Neural progenitor cell (in vitro differentiated cells): ENCODE measurements around the gene DQX1. TPM values are rescaled to one million over a fixed set of nuclear protein-coding genes. Genes with fewer than 3 reads are reported as not detected.
"Not testable (repeated sequence)": the region's sequence is repeated elsewhere in the genome, so short reads cannot be mapped to it uniquely, and the experiment has no call there.

Source experiments
- DNase-seq: peaks from one replicate; pipeline ENCODE4 v3.0.0-alpha.2; 2016; ENCODE audit warnings: low spot score
- H2AFZ ChIP-seq: fragments of 200-600 bp; sonication (generic); replicated peaks from 2 replicates; pipeline ENCODE4 v1.6.1; 2016; ENCODE audit warnings: antibody characterized with exemption
- H3F3A ChIP-seq: fragments of 200-600 bp; sonication (generic); 2 replicates; pipeline ENCODE4 v1.6.1; 2016; ENCODE audit warnings: antibody characterized with exemption, low read depth
- H3K27ac ChIP-seq: fragments of 200-600 bp; sonication (generic); 2 replicates; pipeline ENCODE4 v1.5.1; 2016; ENCODE audit warnings: mild to moderate bottlenecking
- H3K27me3 ChIP-seq: fragments of 200-600 bp; sonication (generic); 2 replicates; pipeline ENCODE4 v1.6.1; 2016; ENCODE audit warnings: mild to moderate bottlenecking, moderate library complexity
- H3K36me3 ChIP-seq: fragments of 200-600 bp; sonication (generic); 2 replicates; pipeline ENCODE4 v1.5.1; 2016
- H3K4me1 ChIP-seq: fragments of 200-600 bp; sonication (generic); 2 replicates; pipeline ENCODE4 v1.6.1; 2016; ENCODE audit warnings: mixed run types
- H3K4me2 ChIP-seq: fragments of 200-600 bp; sonication (generic); 2 replicates; pipeline ENCODE4 v1.6.1; 2016
- H3K4me3 ChIP-seq: fragments of 200-600 bp; sonication (generic); 2 replicates; pipeline ENCODE4 v1.5.1; 2016
- H3K79me2 ChIP-seq: fragments of 200-600 bp; sonication (generic); 2 replicates; pipeline ENCODE4 v1.6.1; 2016; ENCODE audit warnings: low read depth
- H3K9ac ChIP-seq: fragments of 200-600 bp; sonication (generic); 2 replicates; pipeline ENCODE4 v1.6.1; 2016
- H3K9me3 ChIP-seq: fragments of 200-600 bp; sonication (generic); 2 replicates; pipeline ENCODE4 v1.5.1; 2016; ENCODE audit warnings: low read depth
- H4K20me1 ChIP-seq: fragments of 200-600 bp; sonication (generic); 2 replicates; pipeline ENCODE4 v1.6.1; 2016; ENCODE audit warnings: low read depth
- H3K27ac Mint-ChIP-seq: 3 replicates; pipeline ENCODE4 v1.8.0; 2021; ENCODE audit warnings: mixed read lengths
- H3K27me3 Mint-ChIP-seq: 2 replicates; pipeline ENCODE4 v1.8.0; 2022; ENCODE audit warnings: low read depth, mild to moderate bottlenecking, inconsistent platforms, moderate library complexity, mixed read lengths; ENCODE audit not compliant: insufficient read depth
- H3K36me3 Mint-ChIP-seq: 3 replicates; pipeline ENCODE4 v1.8.0; 2021; ENCODE audit warnings: mixed read lengths
- H3K4me1 Mint-ChIP-seq: 3 replicates; pipeline ENCODE4 v1.8.0; 2021; ENCODE audit warnings: mixed read lengths
- H3K4me3 Mint-ChIP-seq: 3 replicates; pipeline ENCODE4 v1.8.0; 2021; ENCODE audit warnings: mild to moderate bottlenecking, moderate library complexity, mixed read lengths
- H3K9me3 Mint-ChIP-seq: 3 replicates; pipeline ENCODE4 v1.8.0; 2020; ENCODE audit warnings: mixed read lengths
- EZH2 ChIP-seq: fragments of 200-600 bp; sonication (generic); IDR thresholded peaks from 2 replicates; pipeline ENCODE4 v1.6.1; 2017; ENCODE audit warnings: antibody characterized with exemption, mild to moderate bottlenecking, moderate library complexity
- EZH2phosphoT487 ChIP-seq: fragments of 200-600 bp; sonication (generic); IDR thresholded peaks from 2 replicates; pipeline ENCODE4 v1.6.1; 2017; ENCODE audit warnings: antibody characterized with exemption
- total RNA-seq: library from RNA; depleted of rRNA; stranded (reverse); fragments of >200 nt; gene quantifications from 2 replicates; pipeline ENCODE4 v1.2.3, GENCODE V29; 2015; ENCODE audit warnings: low replicate concordance
- TF ChIP-seq, protein P1 (sequence below): fragments of 200-600 bp; sonication (generic); IDR thresholded peaks from 2 replicates; pipeline ENCODE4 v1.5.1; 2017; ENCODE audit warnings: antibody characterized with exemption, mild to moderate bottlenecking

Gene DQX1
- total RNA-seq, 1 donor from 2014 or later, result 0.11 TPM

DNA sequence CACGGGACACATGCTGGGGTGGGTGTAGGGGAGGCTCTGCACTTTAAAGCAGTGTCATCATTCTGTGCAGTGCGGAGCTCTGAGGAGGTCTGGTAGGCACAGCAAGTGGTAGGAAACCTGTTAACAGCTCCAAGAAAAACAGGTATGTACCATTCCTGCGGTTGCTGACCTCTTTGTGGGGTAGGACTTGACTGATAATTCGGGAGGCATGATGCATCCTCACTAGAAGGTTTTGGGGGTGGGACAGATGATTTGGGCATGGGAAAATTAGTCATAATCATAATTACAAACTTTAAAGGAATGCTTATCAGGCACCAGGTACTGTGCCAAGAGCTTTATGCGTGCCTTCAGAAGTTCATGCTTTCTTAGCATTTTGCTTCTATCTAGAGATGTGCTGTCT is 38.2 kb upstream of the DQX1 start:
- Mint-ChIP-seq H3K4me3 (no peak overlapping the region), H3K36me3 (no peaks in the 10 kb centered on the region), H3K27ac (peak overlapping the region; percentile 55), H3K27me3 (peaks cover 12% of the 10 kb centered on the region), H3K9me3 (no peaks in the 10 kb centered on the region), H3K4me1 (peaks cover 2% of the 10 kb centered on the region)
- H3K4me2 ChIP-seq, result no peak overlapping the region
- H3K4me1 ChIP-seq, result no peaks in the 10 kb centered on the region
- H2AFZ ChIP-seq, result no peak overlapping the region
- H3K36me3 ChIP-seq, result no peaks in the 10 kb centered on the region
- no peaks in the 10 kb centered on the region for H3K79me2 ChIP-seq
- peaks cover 51% of the 10 kb centered on the region for H3K27me3 ChIP-seq
- H3K27ac ChIP-seq, result no peak overlapping the region
- DNase-seq, result no peak
- H3K4me3 ChIP-seq, result no peak overlapping the region
- no peak overlapping the region for H3K9ac ChIP-seq
- H3K9me3 ChIP-seq, result no peaks in the 10 kb centered on the region
- no peaks in the 10 kb centered on the region for H4K20me1 ChIP-seq
- no peaks in the 10 kb centered on the region for H3F3A ChIP-seq
- TF ChIP-seq EZH2, result no peak
- TF ChIP-seq, protein P1, sequence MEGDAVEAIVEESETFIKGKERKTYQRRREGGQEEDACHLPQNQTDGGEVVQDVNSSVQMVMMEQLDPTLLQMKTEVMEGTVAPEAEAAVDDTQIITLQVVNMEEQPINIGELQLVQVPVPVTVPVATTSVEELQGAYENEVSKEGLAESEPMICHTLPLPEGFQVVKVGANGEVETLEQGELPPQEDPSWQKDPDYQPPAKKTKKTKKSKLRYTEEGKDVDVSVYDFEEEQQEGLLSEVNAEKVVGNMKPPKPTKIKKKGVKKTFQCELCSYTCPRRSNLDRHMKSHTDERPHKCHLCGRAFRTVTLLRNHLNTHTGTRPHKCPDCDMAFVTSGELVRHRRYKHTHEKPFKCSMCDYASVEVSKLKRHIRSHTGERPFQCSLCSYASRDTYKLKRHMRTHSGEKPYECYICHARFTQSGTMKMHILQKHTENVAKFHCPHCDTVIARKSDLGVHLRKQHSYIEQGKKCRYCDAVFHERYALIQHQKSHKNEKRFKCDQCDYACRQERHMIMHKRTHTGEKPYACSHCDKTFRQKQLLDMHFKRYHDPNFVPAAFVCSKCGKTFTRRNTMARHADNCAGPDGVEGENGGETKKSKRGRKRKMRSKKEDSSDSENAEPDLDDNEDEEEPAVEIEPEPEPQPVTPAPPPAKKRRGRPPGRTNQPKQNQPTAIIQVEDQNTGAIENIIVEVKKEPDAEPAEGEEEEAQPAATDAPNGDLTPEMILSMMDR, result no peak
- no peak for TF ChIP-seq EZH2phosphoT487

DNA sequence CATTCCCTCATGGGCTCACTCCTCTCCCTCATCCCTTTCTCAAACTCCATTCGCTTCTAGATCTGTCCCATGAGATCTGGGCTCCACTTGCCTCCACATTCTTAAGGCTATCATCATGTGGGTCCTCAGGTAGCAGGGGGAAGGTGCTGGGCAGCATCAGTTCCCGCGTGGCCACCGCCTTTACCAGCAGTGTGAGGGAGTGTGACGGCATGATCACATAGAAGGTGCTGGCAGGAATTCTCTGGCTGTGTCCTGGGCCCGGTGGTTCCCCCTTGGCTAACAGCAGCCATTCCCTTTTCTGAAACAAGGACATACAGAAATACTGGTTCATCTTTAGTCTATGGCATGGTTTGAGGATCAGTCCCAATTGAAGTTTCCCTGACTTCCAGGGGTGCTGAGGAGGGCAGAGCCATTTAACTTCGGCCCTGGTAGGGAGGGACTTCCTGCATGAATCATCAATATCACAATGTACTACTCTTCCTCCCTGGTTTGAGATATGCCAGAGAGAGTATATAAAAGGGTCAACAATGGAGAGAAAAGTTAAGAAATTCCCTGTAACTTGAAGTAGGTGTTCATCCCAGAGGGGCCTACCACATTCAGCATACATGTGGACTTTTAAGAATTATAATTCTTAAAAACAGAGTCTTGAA is 36.2 kb upstream of the DQX1 start:
- Histone ChIP-seq H3K27me3 (peaks cover 46% of the 10 kb centered on the region), H3K4me3 (no peak overlapping the region), H3K4me2 (no peak overlapping the region), H3K4me1 (no peaks in the 10 kb centered on the region), H3K36me3 (no peaks in the 10 kb centered on the region), H3F3A (peaks cover 4% of the 10 kb centered on the region), H2AFZ (no peak overlapping the region), H3K9ac (no peak overlapping the region), H3K79me2 (no peaks in the 10 kb centered on the region), H3K9me3 (no peaks in the 10 kb centered on the region), H4K20me1 (no peaks in the 10 kb centered on the region), H3K27ac (no peak overlapping the region)
- peaks cover 2% of the 10 kb centered on the region for H3K4me1 Mint-ChIP-seq
- no peak overlapping the region for H3K4me3 Mint-ChIP-seq
- TF ChIP-seq EZH2phosphoT487 (no peak), EZH2 (no peak)
- TF ChIP-seq, protein P1, result no peak
- H3K27me3 Mint-ChIP-seq, result peaks cover 24% of the 10 kb centered on the region
- no peak overlapping the region for H3K27ac Mint-ChIP-seq
- DNase-seq, result no peak
- H3K36me3 Mint-ChIP-seq, result no peaks in the 10 kb centered on the region
- H3K9me3 Mint-ChIP-seq, result no peaks in the 10 kb centered on the region

DNA sequence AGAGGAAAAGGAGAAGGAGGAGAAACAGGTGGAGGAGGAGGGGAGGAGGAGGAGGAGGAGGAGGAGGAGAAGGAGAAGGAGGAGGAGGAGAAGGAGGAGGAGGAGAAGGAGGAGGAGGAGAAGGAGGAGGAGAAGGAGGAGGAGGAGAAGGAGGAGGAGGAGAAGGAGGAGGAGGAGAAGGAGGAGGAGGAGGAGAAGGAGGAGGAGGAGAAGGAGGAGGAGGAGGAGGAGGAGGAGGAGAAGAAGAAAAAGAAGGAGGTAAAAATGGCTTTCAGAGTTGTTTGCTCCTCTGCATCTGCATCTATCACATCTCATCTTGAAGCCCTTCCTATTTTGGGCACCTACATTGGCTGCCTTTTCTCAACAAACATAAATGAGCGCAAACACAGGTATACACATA is 35.0 kb upstream of the DQX1 start:
- H3K4me3 Mint-ChIP-seq, H3K36me3 Mint-ChIP-seq, H3K27ac ChIP-seq, H3K4me2 ChIP-seq, H4K20me1 ChIP-seq, H3F3A ChIP-seq, H3K9me3 Mint-ChIP-seq, H2AFZ ChIP-seq, H3K27ac Mint-ChIP-seq, H3K9ac ChIP-seq, H3K79me2 ChIP-seq, H3K4me1 Mint-ChIP-seq, DNase-seq, H3K4me3 ChIP-seq, H3K9me3 ChIP-seq, H3K36me3 ChIP-seq, H3K4me1 ChIP-seq: not testable (repeated sequence)
- H3K27me3 Mint-ChIP-seq, result peaks cover 29% of the 10 kb centered on the region
- peaks cover 40% of the 10 kb centered on the region for H3K27me3 ChIP-seq

DNA sequence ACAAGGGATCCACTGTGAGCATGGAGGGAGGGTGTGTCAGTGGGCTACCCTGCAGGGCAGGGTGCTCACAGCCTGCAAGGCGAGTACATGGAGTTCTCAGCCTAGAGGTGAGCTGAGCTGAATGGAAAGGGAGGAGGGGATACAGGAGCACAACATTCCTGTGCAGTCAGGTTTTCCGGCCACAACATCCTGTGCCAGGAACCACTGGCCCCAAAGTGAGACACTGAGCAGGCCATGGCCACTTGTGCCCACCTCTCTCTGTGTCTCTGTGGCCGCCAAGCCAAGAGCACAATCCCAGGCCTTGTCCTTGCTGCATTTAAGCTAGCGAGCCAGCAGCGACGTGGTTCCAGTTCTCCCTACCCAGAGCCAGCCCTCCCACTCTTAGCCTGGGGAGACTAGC is 34.6 kb upstream of the DQX1 start:
- H3K4me2 ChIP-seq, result no peak overlapping the region
- no peaks in the 10 kb centered on the region for H3K36me3 ChIP-seq
- H3K4me1 Mint-ChIP-seq, result peaks cover 2% of the 10 kb centered on the region
- H3K27ac ChIP-seq, result no peak overlapping the region
- H2AFZ ChIP-seq, result no peak overlapping the region
- no peaks in the 10 kb centered on the region for H3K79me2 ChIP-seq
- H3F3A ChIP-seq, result peaks cover 4% of the 10 kb centered on the region
- no peak for DNase-seq
- no peak overlapping the region for H3K9ac ChIP-seq
- H3K27me3 Mint-ChIP-seq, result peaks cover 30% of the 10 kb centered on the region
- peaks cover under 1% of the 10 kb centered on the region for H3K4me1 ChIP-seq
- no peak overlapping the region for H3K4me3 ChIP-seq
- H3K27ac Mint-ChIP-seq, result no peak overlapping the region
- no peak overlapping the region for H3K4me3 Mint-ChIP-seq
- H3K9me3 Mint-ChIP-seq, result no peaks in the 10 kb centered on the region
- no peaks in the 10 kb centered on the region for H3K9me3 ChIP-seq
- no peaks in the 10 kb centered on the region for H3K36me3 Mint-ChIP-seq
- peaks cover 7% of the 10 kb centered on the region for H4K20me1 ChIP-seq
- TF ChIP-seq EZH2phosphoT487 (no peak), EZH2 (no peak)
- TF ChIP-seq, protein P1, result no peak
- H3K27me3 ChIP-seq, result peaks cover 42% of the 10 kb centered on the region
